ENCODE results near the gene TRAPPC3.

Gene TRAPPC3

GRCh38 chr1:36124404-36125128 is 24.7 kb downstream of the TRAPPC3 start:
- no peak for DNase-seq

- no peak for DNase-seq
Observed at GRCh38 chr1:36123356-36123755, 25.9 kb downstream of the TRAPPC3 start.

GRCh38 chr1:36122062-36123030 is 26.9 kb downstream of the TRAPPC3 start:
- no peak for DNase-seq

GRCh38 chr1:36119456-36119855 is 29.8 kb downstream of the TRAPPC3 start:
- no peak for DNase-seq

GRCh38 chr1:36118447-36119204 is 30.7 kb downstream of the TRAPPC3 start:
- DNase-seq, result no peak

- DNase-seq, result no peak
Observed at GRCh38 chr1:36116901-36117300, 32.4 kb downstream of the TRAPPC3 start.

- no peak for DNase-seq
Observed at GRCh38 chr1:36115931-36116330, 33.4 kb downstream of the TRAPPC3 start.

GRCh38 chr1:36115200-36115669 is 34.1 kb downstream of the TRAPPC3 start:
- DNase-seq, result no peak

GRCh38 chr1:36114371-36114770 is 34.9 kb downstream of the TRAPPC3 start:
- no peak for DNase-seq

GRCh38 chr1:36112823-36113222 is 36.5 kb downstream of the TRAPPC3 start:
- DNase-seq, result no peak

- DNase-seq, result no peak
Observed at GRCh38 chr1:36111151-36111550, 38.1 kb downstream of the TRAPPC3 start.

- DNase-seq, result no peak
Observed at GRCh38 chr1:36109041-36109679, 40.1 kb downstream of the TRAPPC3 start.

- no peak for DNase-seq
Observed at GRCh38 chr1:36108314-36108713, 41.0 kb downstream of the TRAPPC3 start.

- DNase-seq, result no peak
Observed at GRCh38 chr1:36107394-36107793, 41.9 kb downstream of the TRAPPC3 start.

- DNase-seq, result no peak
Observed at GRCh38 chr1:36106269-36106668, 43.0 kb downstream of the TRAPPC3 start.

- DNase-seq, result no peak
Observed at GRCh38 chr1:36101546-36101945, 47.7 kb downstream of the TRAPPC3 start.

- DNase-seq, result no peak
Observed at GRCh38 chr1:36100376-36100775, 48.9 kb downstream of the TRAPPC3 start.

- peak; percentile 78 for DNase-seq
Observed at GRCh38 chr1:36099681-36100341, 49.5 kb downstream of the TRAPPC3 start.

GRCh38 chr1:36098650-36099365 is 50.5 kb downstream of the TRAPPC3 start:
- DNase-seq, result no peak

GRCh38 chr1:36097693-36098585 is 51.3 kb downstream of the TRAPPC3 start:
- DNase-seq, result no peak
